ENCODE measurements around the gene FGD2.

FGD2 gene

GRCh38 chr6:37027036-37027720 lies 21.7 kb downstream of the FGD2 start:
- no peak for ATAC-seq
- no peak for TF ChIP-seq TCF4 (CRISPR knock-in tag; IDR thresholded peaks at IDR 0.05; ENCODE audit: borderline replicate concordance)
- TF ChIP-seq BACH2 (CRISPR knock-in tag; IDR thresholded peaks at IDR 0.05; ENCODE audit: borderline replicate concordance) = no peak
- no peak for TF ChIP-seq ARNTL (CRISPR knock-in tag; IDR thresholded peaks at IDR 0.05; ENCODE audit: borderline replicate concordance, low read depth)

GRCh38 chr6:37027811-37028469 lies 22.5 kb downstream of the FGD2 start:
- no peak for ATAC-seq
- no peak for TF ChIP-seq TOX (CRISPR knock-in tag; IDR thresholded peaks at IDR 0.05; ENCODE audit: borderline replicate concordance)
- no peak for TF ChIP-seq ZNF8 (CRISPR knock-in tag; IDR thresholded peaks at IDR 0.05)
- TF ChIP-seq PPARA (CRISPR knock-in tag; IDR thresholded peaks at IDR 0.05; ENCODE audit: borderline replicate concordance) = no peak
- TF ChIP-seq PATZ1 (CRISPR knock-in tag; IDR thresholded peaks at IDR 0.05; ENCODE audit: borderline replicate concordance) = no peak
- TF ChIP-seq ARNTL (CRISPR knock-in tag; IDR thresholded peaks at IDR 0.05; ENCODE audit: borderline replicate concordance, low read depth) = no peak
- TF ChIP-seq TSHZ2 (CRISPR knock-in tag; IDR thresholded peaks at IDR 0.05) = no peak
- TF ChIP-seq SNAI2 (CRISPR knock-in tag; IDR thresholded peaks at IDR 0.05) = no peak
- TF ChIP-seq ESRRG (CRISPR knock-in tag; IDR thresholded peaks at IDR 0.05) = no peak
- TF ChIP-seq ZC3H10 (CRISPR knock-in tag; IDR thresholded peaks at IDR 0.05) = no peak
- TF ChIP-seq ZFP3 (CRISPR knock-in tag; IDR thresholded peaks at IDR 0.05) = no peak
- no peak for TF ChIP-seq POU6F1 (CRISPR knock-in tag; IDR thresholded peaks at IDR 0.05; ENCODE audit: borderline replicate concordance, low read depth)
- no peak for TF ChIP-seq CSDC2 (CRISPR knock-in tag; IDR thresholded peaks at IDR 0.05)

GRCh38 chr6:37029249-37029971 lies 24.0 kb downstream of the FGD2 start:
- no peak for TF ChIP-seq ISL1 (CRISPR knock-in tag; IDR thresholded peaks at IDR 0.05)
- no peak for TF ChIP-seq TCF4 (CRISPR knock-in tag; IDR thresholded peaks at IDR 0.05; ENCODE audit: borderline replicate concordance)
- no peak for TF ChIP-seq ZNF70 (CRISPR knock-in tag; IDR thresholded peaks at IDR 0.05)
- TF ChIP-seq CSRNP3 (CRISPR knock-in tag; IDR thresholded peaks at IDR 0.05) = no peak
- TF ChIP-seq ZC3H10 (CRISPR knock-in tag; IDR thresholded peaks at IDR 0.05) = no peak
- no peak for TF ChIP-seq RARB (CRISPR knock-in tag; IDR thresholded peaks at IDR 0.05)
- no peak for TF ChIP-seq BACH2 (CRISPR knock-in tag; IDR thresholded peaks at IDR 0.05; ENCODE audit: borderline replicate concordance)
- TF ChIP-seq GLIS3 (CRISPR knock-in tag; IDR thresholded peaks at IDR 0.05) = no peak
- no peak for TF ChIP-seq POU6F1 (CRISPR knock-in tag; IDR thresholded peaks at IDR 0.05; ENCODE audit: borderline replicate concordance, low read depth)
- ATAC-seq = peak; percentile 89
